GM12878 (cell line): ENCODE data around the gene FCGR1A. TPM values are rescaled to one million over a fixed set of nuclear protein-coding genes. Genes with fewer than 3 reads are reported as not detected.
"Not testable (repeated sequence)": the region's sequence is repeated elsewhere in the genome, so short reads cannot be mapped to it uniquely, and the experiment has no call there.

Source experiments
- ATAC-seq: fragments of 200-7000 bp; cut with Tn5 transposase; 3 replicates; pipeline ENCODE4 v1.9.1; 2020; ENCODE audit warnings: mild to moderate bottlenecking, moderate library complexity
- BruUV-seq: library from RNA; stranded (reverse); fragments of 400-500 nt; replicated peaks from 2 replicates; lab custom pipeline; 2021; lab: Mats Ljungman, UMichigan
- CTCF ChIA-PET: fragments of 300-600 bp; sonication (Branson Sonifier 250); formaldehyde crosslinking; extraction: SDS; loops from one replicate; lab custom pipeline; 2021; ENCODE audit warnings: inconsistent platforms; lab: Yijun Ruan, JAX
- POLR2A ChIA-PET: fragments of 350-600 bp; formaldehyde crosslinking; extraction: SDS; loops from one replicate; lab custom pipeline; 2021; ENCODE audit warnings: inconsistent platforms; lab: Charles Lee
- RAD21 ChIA-PET: fragments of 300-600 bp; sonication (Branson Sonifier 250); formaldehyde crosslinking; loops from one replicate; lab custom pipeline; 2023; ENCODE audit warnings: antibody characterized with exemption; ENCODE audit not compliant: unreplicated experiment; lab: Charles Lee
- SMC1A ChIA-PET: fragments of 300-600 bp; sonication (Branson Sonifier 250); formaldehyde crosslinking; loops from one replicate; lab custom pipeline; 2023; ENCODE audit not compliant: unreplicated experiment, uncharacterized antibody; lab: Charles Lee
- DNase-seq: peaks from one replicate; pipeline ENCODE4 v3.0.0-alpha.2; 2011; ENCODE audit warnings: low read depth, low spot score
- FAIRE-seq: peaks from 3 replicates; lab custom pipeline; 2011; peaks lifted over from hg19 to GRCh38; lab: Jason Lieb, UNC
- H2AFZ ChIP-seq: 2 replicates; pipeline ENCODE4 v1.6.0; 2011; ENCODE audit warnings: low read depth, low read length, control low read depth; ENCODE audit not compliant: control insufficient read depth
- H3K27ac ChIP-seq: 2 replicates; pipeline ENCODE4 v1.5.1; 2011; ENCODE audit warnings: control low read depth; ENCODE audit not compliant: control insufficient read depth, insufficient read depth
- H3K27me3 ChIP-seq, 2 experiments: replicated peaks in 1 of 2; 2 replicates each; pipeline versions ENCODE4 v1.6.0 to v1.6.1; 2011; ENCODE audit warnings: low read length in 1 of 2; ENCODE audit not compliant: control insufficient read depth in 2 of 2, insufficient read depth in 2 of 2
- H3K36me3 ChIP-seq, 2 experiments: 2 replicates each; pipeline ENCODE4 v1.5.1; 2011; ENCODE audit warnings: low read length in 1 of 2; ENCODE audit not compliant: control insufficient read depth in 2 of 2, insufficient read depth in 2 of 2
- H3K4me1 ChIP-seq: 2 replicates; pipeline ENCODE4 v1.6.1; 2011; ENCODE audit warnings: mild to moderate bottlenecking, low read length, moderate library complexity, mixed read lengths; ENCODE audit not compliant: control insufficient read depth, insufficient read depth
- H3K4me2 ChIP-seq: 2 replicates; pipeline ENCODE4 v1.6.0; 2011; ENCODE audit warnings: control low read depth; ENCODE audit not compliant: control insufficient read depth, insufficient read depth
- H3K4me3 ChIP-seq: fragments of 200-600 bp; sonication (generic); 2 replicates; pipeline ENCODE4 v1.5.1; 2016
- H3K79me2 ChIP-seq: 2 replicates; pipeline ENCODE4 v1.6.0; 2011; ENCODE audit warnings: low read length; ENCODE audit not compliant: control insufficient read depth, insufficient read depth
- H3K9ac ChIP-seq: 2 replicates; pipeline ENCODE4 v1.8.0; 2011; ENCODE audit warnings: low read length, control low read depth, mixed read lengths; ENCODE audit not compliant: control insufficient read depth, insufficient read depth
- H3K9me3 ChIP-seq: replicated peaks from 3 replicates; pipeline ENCODE4 v1.5.1; 2011; ENCODE audit warnings: mild to moderate bottlenecking, low read length; ENCODE audit not compliant: control insufficient read depth, insufficient read depth
- H4K20me1 ChIP-seq: 2 replicates; pipeline ENCODE4 v1.6.0; 2011; ENCODE audit not compliant: control insufficient read depth, insufficient read depth
- WGBS: methylation state at CpG from one replicate; pipeline ENCODE4 v1.1.6; 2016; ENCODE audit warnings: low lambda C conversion rate; ENCODE audit not compliant: insufficient replicate concordance, insufficient coverage; ENCODE audit errors: missing lambda C conversion rate; 5-methylcytosine and 5-hydroxymethylcytosine counted together
- in situ Hi-C: fragments of 300-500 bp; cut with MboI; formaldehyde crosslinking; loops from 9 replicates; pipeline ENCODE4 v1.14.3; 2018; ENCODE audit warnings: mixed read lengths
- intact Hi-C: fragments of 100-400 bp; cut with micrococcal nuclease; formaldehyde crosslinking; loops from one replicate; pipeline ENCODE4 v1.14.2; 2022; ENCODE audit not compliant: unreplicated experiment
- polyA plus RNA-seq, 11 experiments: library from polyadenylated mRNA; depleted of rRNA in 4 of 11; unstranded in 6 of 11; stranded (reverse) in 5 of 11; fragments of >200 nt; fragmentation: Nextera tagmentation in 4 of 11; fragmentation: Illumina TruSeq in 1 of 11; extraction: Ambion mirVana in 4 of 11; extraction: Trizol in 1 of 11; gene quantifications; 1 replicate in 1 of 11; 2 replicates in 10 of 11; pipeline versions ENCODE4 v1.2.1 to v1.2.3, GENCODE V29; 2011 to 2016; ENCODE audit warnings: inconsistent platforms in 2 of 11, missing spikeins in 2 of 11, low read depth in 1 of 11
- total RNA-seq, 4 experiments: library from RNA; depleted of rRNA in 3 of 4; stranded (reverse); fragments of >200 nt in 3 of 4; fragmentation: Illumina TruSeq in 1 of 4; extraction: Trizol in 1 of 4; gene quantifications; 2 replicates each; pipeline versions ENCODE4 v1.2.1 to v1.2.3, GENCODE V29; 2013 to 2021

Gene FCGR1A
- total and polyA plus RNA-seq, 10 of the 15 experiments (the other 5 are each of a cell fraction or from before 2014, with no cell fraction given), result not detected

GRCh38 chr1:149740148-149740581, 42.3 kb upstream of the FCGR1A start:
- H3K79me2 ChIP-seq, H3K9me3 ChIP-seq, H3K4me3 ChIP-seq, H4K20me1 ChIP-seq, CTCF ChIA-PET, SMC1A ChIA-PET, H3K27ac ChIP-seq, POLR2A ChIA-PET, RAD21 ChIA-PET, FAIRE-seq, H3K4me1 ChIP-seq, H3K36me3 ChIP-seq, H3K9ac ChIP-seq, BruUV-seq, intact Hi-C loops, in situ Hi-C loops, H2AFZ ChIP-seq, H3K27me3 ChIP-seq: not testable (repeated sequence)
- peak; percentile 1 for DNase-seq
- 29% methylated on average over 23 of the region's 26 CpGs for WGBS
- peak overlapping the region; percentile 25; the same call in 1 of the 2 replicates for H3K4me2 ChIP-seq
- peak; percentile 87 for ATAC-seq

DNA sequence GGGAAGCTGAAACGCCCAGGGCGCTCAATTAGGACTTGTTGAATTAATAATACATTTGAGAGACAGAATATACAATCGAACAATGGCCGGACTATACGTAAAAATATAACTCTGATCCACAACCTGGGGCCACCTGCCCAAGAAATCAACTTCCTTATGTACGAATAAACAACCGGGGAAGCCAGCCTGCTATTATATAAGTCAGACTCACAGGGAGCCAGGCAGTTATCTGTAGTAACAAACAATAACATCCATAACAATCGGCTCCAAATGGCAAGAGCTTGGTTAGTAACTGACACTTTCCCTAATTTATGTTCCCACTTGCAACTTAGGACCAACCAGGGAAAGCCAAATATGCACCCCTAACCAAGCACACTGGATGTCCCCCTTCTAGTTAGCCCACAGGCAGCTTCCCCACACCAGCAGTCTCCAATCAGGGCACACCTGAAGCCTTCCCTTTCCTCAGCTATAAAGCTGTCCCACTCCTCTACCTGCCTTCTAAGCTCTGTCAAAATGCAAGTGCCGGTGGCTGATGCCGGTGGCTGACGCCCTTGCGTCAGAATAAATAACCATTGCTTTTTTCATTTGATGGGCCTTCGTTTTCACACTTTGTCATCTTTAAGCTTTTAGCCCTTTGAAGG, 41.8 kb upstream of the FCGR1A start:
- intact Hi-C loops, H3K27ac ChIP-seq, H3K36me3 ChIP-seq, H3K4me1 ChIP-seq, in situ Hi-C loops, POLR2A ChIA-PET, CTCF ChIA-PET, H3K9me3 ChIP-seq, RAD21 ChIA-PET, BruUV-seq, SMC1A ChIA-PET, H3K79me2 ChIP-seq, H3K9ac ChIP-seq, H2AFZ ChIP-seq, FAIRE-seq, H3K27me3 ChIP-seq, H3K4me2 ChIP-seq, H4K20me1 ChIP-seq, DNase-seq, H3K4me3 ChIP-seq: not testable (repeated sequence)
- ATAC-seq, result peak; percentile 52
- 8% methylated on average over 2 of the region's 13 CpGs for WGBS

DNA sequence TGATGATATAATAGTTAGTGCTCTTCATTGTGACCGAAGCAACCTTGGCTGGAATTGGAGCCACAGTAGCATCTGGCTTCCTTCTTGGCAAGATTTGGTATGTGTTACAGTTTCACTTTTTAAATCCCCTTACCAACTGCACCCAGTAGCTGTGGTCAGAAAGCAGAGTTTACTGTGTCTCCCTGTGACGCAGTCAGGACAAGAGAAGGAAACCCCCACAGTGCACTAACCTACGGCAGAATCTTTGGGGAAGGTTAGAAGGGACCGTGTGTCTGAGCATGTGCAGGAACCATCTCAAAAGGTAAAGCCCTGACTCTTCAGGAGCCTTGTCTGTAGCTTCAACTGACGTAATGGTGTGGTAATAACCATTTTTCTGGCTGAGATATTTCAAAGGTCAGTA, 40.6 kb upstream of the FCGR1A start:
- H3K79me2 ChIP-seq, intact Hi-C loops, H3K9ac ChIP-seq, SMC1A ChIA-PET, BruUV-seq, FAIRE-seq, H3K4me1 ChIP-seq, RAD21 ChIA-PET, H3K36me3 ChIP-seq, H3K9me3 ChIP-seq, H2AFZ ChIP-seq, in situ Hi-C loops, CTCF ChIA-PET, H3K27ac ChIP-seq, POLR2A ChIA-PET, H4K20me1 ChIP-seq, H3K4me2 ChIP-seq, H3K4me3 ChIP-seq, H3K27me3 ChIP-seq, DNase-seq: not testable (repeated sequence)
- 26% methylated on average over 2 of the region's 5 CpGs for WGBS
- ATAC-seq, result peak; percentile 71
